COLO668 (cell line): ENCODE measurements around the gene KDELR1.

Experiments
- DNase-seq: peaks from one replicate; lab custom pipeline; 2025; ENCODE audit not compliant: unreplicated experiment; lab: John Stamatoyannopoulos, UW

The KDELR1 gene

GRCh38 chr19:48391100-48392005, at the start of gene KDELR1:
Gene KDELR1, minus strand, starts transcription at chr19:48391551. Its CDS starts 193 bp downstream, at chr19:48391358.
- peak; percentile 67 for DNase-seq

- no peak for DNase-seq
Observed at GRCh38 chr19:48436586-48436985, 45.2 kb upstream of the KDELR1 start.

GRCh38 chr19:48433337-48433736, 42.0 kb upstream of the KDELR1 start:
- no peak for DNase-seq

- DNase-seq = no peak
Observed at GRCh38 chr19:48428670-48429069, 37.3 kb upstream of the KDELR1 start.

- DNase-seq = no peak
Observed at GRCh38 chr19:48424694-48425219, 33.4 kb upstream of the KDELR1 start.

- DNase-seq = no peak
Observed at GRCh38 chr19:48421548-48421947, 30.2 kb upstream of the KDELR1 start.

- DNase-seq = peak; percentile 20
Observed at GRCh38 chr19:48419158-48419920, 28.0 kb upstream of the KDELR1 start.

- no peak for DNase-seq
Observed at GRCh38 chr19:48418317-48419064, 27.1 kb upstream of the KDELR1 start.

- DNase-seq = no peak
Observed at GRCh38 chr19:48417421-48417820, 26.1 kb upstream of the KDELR1 start.

GRCh38 chr19:48415806-48416221, 24.5 kb upstream of the KDELR1 start:
- DNase-seq = no peak

- peak; percentile 65 for DNase-seq
Observed at GRCh38 chr19:48415395-48415794, 24.0 kb upstream of the KDELR1 start.

GRCh38 chr19:48413879-48414587, 22.7 kb upstream of the KDELR1 start:
- peak; percentile 33 for DNase-seq

GRCh38 chr19:48405850-48406249, 14.5 kb upstream of the KDELR1 start:
- DNase-seq = no peak

GRCh38 chr19:48405010-48405659, 13.8 kb upstream of the KDELR1 start:
- no peak for DNase-seq

- peak; percentile 53 for DNase-seq
Observed at GRCh38 chr19:48403606-48404005, 12.3 kb upstream of the KDELR1 start.

- DNase-seq = no peak
Observed at GRCh38 chr19:48401287-48401686, 9.9 kb upstream of the KDELR1 start.

GRCh38 chr19:48400018-48400742, 8.8 kb upstream of the KDELR1 start:
- peak; percentile 76 for DNase-seq

GRCh38 chr19:48398375-48399235, 7.3 kb upstream of the KDELR1 start:
- DNase-seq = peak; percentile 95

GRCh38 chr19:48398102-48398374, 6.7 kb upstream of the KDELR1 start:
- DNase-seq = no peak
